Dermis blood vessel endothelial cell (primary cell): ENCODE data around the gene PTPRF. TPM values are rescaled to one million over a fixed set of nuclear protein-coding genes. Genes with fewer than 3 reads are reported as not detected.

Experiments used
- DNase-seq: peaks from one replicate; pipeline ENCODE4 v3.0.0; 2010
- total RNA-seq: library from RNA; depleted of rRNA; stranded (reverse); fragments of >200 nt; gene quantifications from 2 replicates; pipeline ENCODE4 v1.2.3, GENCODE V29; 2014

The PTPRF gene
- total RNA-seq, 1 donor from 2014 or later, result 108 TPM

DNA sequence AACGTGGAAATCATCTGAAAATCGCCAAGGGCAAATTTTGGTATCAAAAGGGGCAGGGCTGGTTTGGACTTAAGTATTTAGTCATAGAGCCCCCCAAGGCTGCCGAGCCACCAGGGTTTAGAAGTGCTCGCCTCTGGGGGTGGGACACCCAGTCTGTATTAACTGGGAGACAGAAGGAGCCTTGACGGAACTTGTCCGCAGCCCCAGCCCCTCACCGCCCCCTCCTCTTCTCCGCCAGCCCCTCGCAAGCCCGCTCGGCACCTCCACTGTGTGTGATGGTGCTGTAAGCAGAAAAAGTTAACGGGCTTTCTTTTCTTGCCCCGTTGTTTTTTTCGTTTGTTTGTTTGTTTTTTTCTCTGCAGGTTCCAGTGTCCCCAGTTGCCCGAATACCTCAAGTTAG lies 81.7 kb downstream of the PTPRF start:
- DNase-seq, result no peak

- DNase-seq, result no peak
Observed at GRCh38 chr1:43613075-43613942, 82.6 kb downstream of the PTPRF start.

DNA sequence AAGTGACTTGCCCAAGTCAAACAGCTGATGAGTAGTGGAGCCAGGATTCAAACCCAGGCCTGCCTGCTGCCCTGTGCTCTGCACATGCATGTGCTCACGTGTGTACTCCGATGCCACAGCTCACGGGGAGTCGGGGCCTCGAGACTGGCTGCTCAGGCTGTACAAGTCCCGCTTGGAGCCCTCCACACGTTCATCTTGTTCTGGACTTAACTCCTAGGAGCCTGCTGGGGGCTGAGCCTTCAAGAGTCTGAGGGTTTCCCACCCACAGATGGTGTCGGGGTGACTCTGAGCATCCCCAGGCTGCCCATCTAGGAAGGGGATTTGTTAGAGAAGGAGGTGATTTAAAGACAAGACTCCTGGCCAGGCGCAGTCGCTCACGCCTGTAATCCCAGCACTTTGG lies 83.5 kb downstream of the PTPRF start:
- no peak for DNase-seq

- DNase-seq, result no peak
Observed at GRCh38 chr1:43614891-43615290, 84.2 kb downstream of the PTPRF start.

DNA sequence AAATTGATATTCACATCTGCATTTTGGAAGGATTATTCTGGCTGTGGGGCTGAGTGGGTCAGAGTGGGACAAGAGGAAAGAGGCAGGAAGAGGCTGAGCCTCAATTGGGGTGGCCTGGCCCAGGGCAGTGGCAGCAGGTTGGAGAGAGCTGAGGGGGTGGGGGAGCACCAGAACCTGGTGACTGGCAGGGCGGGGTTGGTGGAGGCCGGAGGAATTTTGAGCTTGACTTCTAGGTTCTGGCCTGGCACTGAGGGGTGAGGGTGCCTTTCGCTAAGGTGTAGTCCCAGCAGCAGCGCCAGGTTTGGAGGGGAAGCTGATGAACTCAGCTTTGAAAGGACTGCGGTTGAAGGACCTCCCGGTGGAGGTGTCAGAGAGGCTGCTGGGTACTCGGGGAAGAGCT lies 85.7 kb downstream of the PTPRF start:
- DNase-seq, result no peak

- no peak for DNase-seq
Observed at GRCh38 chr1:43617011-43617410, 86.3 kb downstream of the PTPRF start.

DNA sequence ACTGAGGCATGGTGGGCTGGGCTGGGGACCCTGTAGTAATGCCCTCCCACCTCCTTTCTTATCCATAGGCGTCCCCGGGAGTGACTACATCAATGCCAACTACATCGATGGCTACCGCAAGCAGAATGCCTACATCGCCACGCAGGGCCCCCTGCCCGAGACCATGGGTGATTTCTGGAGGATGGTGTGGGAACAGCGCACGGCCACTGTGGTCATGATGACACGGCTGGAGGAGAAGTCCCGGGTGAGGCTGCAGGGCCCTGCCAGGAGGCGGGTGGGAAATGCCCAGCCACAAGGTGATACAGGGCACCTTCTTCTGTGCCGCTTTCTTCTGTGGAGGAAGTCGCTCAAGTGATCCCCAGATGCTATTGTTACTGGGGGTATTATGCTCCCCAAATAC lies 87.0 kb downstream of the PTPRF start:
- DNase-seq, result no peak

GRCh38 chr1:43618521-43619313 lies 88.0 kb downstream of the PTPRF start:
- no peak for DNase-seq

- no peak for DNase-seq
Observed at GRCh38 chr1:43619314-43619790, 88.7 kb downstream of the PTPRF start.

DNA sequence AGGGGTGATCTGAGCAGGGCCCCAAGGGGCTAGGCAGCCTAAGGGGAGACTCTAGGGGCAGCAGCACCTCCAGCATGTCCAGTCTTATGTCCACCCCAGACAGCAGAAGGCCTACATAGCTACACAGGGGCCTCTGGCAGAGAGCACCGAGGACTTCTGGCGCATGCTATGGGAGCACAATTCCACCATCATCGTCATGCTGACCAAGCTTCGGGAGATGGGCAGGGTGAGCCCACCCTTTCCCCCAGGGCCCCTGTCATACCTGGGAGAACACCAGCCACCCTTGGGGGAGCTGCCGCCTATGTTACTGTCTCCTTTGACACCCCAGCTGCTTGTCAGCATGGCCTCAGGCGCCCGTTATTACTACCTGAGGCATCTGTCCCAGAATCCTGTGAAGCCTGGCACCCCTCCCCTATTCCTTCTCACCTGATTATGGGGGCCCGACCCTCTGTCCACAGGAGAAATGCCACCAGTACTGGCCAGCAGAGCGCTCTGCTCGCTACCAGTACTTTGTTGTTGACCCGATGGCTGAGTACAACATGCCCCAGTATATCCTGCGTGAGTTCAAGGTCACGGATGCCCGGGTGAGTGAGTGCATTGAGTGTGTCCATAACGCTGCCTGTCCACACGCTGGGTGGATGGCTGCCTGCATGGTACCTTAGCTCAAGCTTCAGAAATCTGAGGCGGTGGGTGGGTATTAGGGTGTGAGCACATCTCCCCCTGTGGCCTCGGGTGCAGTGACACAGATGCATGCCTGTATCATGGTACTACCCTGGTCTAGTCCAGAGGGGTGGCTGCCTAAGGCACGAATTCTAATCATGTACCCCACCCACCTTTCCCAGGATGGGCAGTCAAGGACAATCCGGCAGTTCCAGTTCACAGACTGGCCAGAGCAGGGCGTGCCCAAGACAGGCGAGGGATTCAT lies 89.6 kb downstream of the PTPRF start:
- DNase-seq, result no peak

- no peak for DNase-seq
Observed at GRCh38 chr1:43620956-43621355, 90.3 kb downstream of the PTPRF start.

GRCh38 chr1:43621386-43621785 lies 90.7 kb downstream of the PTPRF start:
- DNase-seq, result no peak

GRCh38 chr1:43621861-43622260 lies 91.2 kb downstream of the PTPRF start:
- DNase-seq, result no peak

- DNase-seq, result no peak
Observed at GRCh38 chr1:43622471-43622870, 91.8 kb downstream of the PTPRF start.

DNA sequence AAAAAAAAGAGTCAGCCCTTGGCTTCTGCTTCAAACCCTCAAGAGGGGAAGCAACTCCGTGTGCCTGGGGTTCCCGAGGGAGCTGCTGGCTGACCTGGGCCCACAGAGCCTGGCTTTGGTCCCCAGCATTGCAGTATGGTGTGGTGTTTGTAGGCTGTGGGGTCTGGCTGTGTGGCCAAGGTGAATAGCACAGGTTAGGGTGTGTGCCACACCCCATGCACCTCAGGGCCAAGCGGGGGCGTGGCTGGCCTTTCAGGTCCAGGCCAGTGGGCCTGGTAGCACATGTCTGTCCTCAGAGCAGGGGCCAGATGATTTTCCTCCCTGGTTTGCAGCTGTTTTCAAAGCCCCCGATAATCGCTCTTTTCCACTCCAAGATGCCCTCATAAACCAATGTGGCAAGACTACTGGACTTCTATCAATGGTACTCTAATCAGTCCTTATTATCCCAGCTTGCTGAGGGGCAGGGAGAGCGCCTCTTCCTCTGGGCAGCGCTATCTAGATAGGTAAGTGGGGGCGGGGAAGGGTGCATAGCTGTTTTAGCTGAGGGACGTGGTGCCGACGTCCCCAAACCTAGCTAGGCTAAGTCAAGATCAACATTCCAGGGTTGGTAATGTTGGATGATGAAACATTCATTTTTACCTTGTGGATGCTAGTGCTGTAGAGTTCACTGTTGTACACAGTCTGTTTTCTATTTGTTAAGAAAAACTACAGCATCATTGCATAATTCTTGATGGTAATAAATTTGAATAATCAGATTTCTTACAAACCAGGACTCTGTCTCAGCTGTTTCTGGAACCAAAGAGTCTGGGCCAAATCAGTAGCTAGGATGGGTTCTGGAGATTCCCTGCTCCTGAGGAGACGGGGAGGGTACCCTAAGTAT lies 92.5 kb downstream of the PTPRF start:
- DNase-seq, result no peak

- DNase-seq, result no peak
Observed at GRCh38 chr1:43625063-43625780, 94.5 kb downstream of the PTPRF start.

DNA sequence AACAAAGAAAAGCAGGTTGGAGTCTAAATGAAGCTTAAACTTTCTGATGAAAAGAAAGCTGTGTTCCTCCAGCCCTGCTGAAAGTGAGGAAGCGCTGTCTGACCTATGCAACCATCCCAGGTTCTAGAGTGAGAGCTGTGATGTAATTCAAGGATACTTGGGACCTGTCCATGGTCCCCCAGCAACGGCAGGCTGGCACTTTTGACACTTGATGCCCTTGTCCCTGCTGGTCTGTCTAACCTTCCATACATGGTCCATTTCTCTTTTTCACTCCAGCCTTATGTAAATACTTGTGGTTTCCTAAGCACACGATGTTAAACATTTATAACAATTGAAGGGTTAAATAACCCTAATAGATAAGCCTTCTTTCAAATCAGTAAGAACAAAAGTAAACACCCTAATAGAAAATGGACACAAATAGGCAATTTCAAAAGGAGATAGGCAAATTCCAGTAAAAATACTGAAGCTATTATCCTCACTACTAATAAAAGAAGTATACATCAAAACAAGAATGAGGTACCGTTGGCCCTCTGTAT lies 101.5 kb downstream of the PTPRF start:
- DNase-seq, result no peak

GRCh38 chr1:43634721-43635120 lies 104.0 kb downstream of the PTPRF start:
- DNase-seq, result no peak

DNA sequence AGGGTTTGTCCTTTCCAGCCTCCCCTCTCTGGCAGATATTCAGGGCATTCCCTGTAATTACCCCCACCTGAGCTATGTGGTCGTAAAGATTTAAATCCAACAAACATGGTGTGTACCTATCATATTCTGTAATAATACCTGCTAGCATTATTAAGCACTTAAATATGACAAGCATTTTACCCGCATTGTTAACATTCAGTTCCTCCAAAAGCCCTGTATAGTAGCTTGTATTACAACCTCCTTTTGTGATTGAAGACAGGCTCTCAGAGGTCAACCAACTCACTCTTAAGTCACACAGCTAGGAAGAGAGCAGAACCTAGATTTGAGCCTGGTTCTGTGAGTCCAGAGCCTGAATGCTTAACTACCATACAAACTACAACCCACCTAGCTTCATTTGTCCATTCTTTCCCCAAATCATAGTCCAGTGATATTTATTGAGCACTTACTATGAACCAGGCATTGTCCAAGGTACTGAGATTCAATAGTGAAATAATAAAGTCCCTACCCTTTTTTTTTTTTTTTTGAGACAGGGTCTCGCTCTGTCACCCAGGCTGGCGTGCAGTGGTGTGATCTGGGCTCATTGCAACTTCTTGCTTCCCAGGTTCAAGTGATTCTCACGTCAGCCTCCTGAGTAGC lies 105.4 kb downstream of the PTPRF start:
- no peak for DNase-seq

GRCh38 chr1:43637267-43637666 lies 106.6 kb downstream of the PTPRF start:
- no peak for DNase-seq
